Nephron progenitor cell (in vitro differentiated cells): Measurements from ENCODE around the gene AMOTL1.

Experiments used
- DNase-seq: peaks from one replicate; pipeline ENCODE4 v3.0.0; 2021
- H3K27ac Mint-ChIP-seq: 2 replicates; pipeline ENCODE4 v1.8.0; 2021; ENCODE audit warnings: mild to moderate bottlenecking, moderate library complexity, mixed read lengths
- H3K27me3 Mint-ChIP-seq: 2 replicates; pipeline ENCODE4 v1.8.0; 2021; ENCODE audit warnings: mild to moderate bottlenecking, low read depth, mixed read lengths; ENCODE audit not compliant: poor library complexity
- H3K36me3 Mint-ChIP-seq: 2 replicates; pipeline ENCODE4 v1.8.0; 2021; ENCODE audit warnings: low read depth, mixed read lengths
- H3K4me1 Mint-ChIP-seq: 2 replicates; pipeline ENCODE4 v1.8.0; 2021; ENCODE audit warnings: mixed read lengths
- H3K4me3 Mint-ChIP-seq: 2 replicates; pipeline ENCODE4 v1.8.0; 2021; ENCODE audit warnings: mild to moderate bottlenecking, moderate library complexity, mixed read lengths
- H3K9me3 Mint-ChIP-seq: 2 replicates; pipeline ENCODE4 v1.8.0; 2021; ENCODE audit warnings: mild to moderate bottlenecking, moderate library complexity, mixed read lengths
- TF ChIP-seq, protein P1 (sequence below): fragments of 200-600 bp; sonication (generic); IDR thresholded peaks from 2 replicates; pipeline ENCODE4 v1.5.0; 2021; ENCODE audit warnings: antibody characterized with exemption

AMOTL1 gene

DNA sequence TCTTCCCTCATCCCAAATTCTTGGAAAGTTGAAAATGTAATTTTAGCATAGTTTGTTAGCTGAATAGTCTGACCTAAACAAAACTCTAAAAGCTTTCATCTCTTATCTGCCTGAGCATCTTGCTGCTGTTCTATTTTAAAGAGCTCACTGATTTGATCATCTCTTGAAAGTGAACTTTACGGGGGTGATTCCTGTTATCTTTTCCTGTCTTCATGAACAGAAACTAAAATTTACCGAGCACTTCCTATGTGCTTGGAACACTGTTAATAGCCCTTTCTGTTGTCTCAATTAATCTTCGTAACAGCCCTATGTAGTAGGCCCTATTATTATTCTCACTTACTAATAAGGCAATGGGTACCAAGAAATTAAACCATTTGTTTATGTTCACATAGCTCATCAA lies 12.3 kb downstream of the AMOTL1 start:
- Mint-ChIP-seq H3K4me1 (peaks cover 22% of the 10 kb centered on the region), H3K4me3 (no peak overlapping the region)
- DNase-seq: no peak

DNA sequence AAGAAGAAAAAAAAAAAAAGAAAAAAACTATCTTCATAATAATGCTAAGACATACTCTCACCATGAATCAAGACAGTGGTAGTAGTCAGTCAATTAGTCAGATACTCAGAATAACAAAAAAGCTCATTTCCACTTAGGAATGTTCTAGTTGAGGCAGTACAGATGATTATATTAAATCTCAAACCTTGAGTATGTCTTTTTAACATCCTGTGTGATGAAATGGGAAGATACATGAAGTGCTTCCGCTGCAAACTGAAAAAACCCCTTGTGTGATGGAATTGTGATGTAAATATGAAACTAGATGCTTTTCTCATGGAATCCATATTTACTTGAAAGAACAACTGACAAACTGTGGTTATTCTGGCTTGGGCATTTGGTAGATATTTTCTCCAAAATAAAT lies 13.7 kb downstream of the AMOTL1 start:
- no peaks in the 10 kb centered on the region for H3K27me3 Mint-ChIP-seq
- TF ChIP-seq, protein P1, sequence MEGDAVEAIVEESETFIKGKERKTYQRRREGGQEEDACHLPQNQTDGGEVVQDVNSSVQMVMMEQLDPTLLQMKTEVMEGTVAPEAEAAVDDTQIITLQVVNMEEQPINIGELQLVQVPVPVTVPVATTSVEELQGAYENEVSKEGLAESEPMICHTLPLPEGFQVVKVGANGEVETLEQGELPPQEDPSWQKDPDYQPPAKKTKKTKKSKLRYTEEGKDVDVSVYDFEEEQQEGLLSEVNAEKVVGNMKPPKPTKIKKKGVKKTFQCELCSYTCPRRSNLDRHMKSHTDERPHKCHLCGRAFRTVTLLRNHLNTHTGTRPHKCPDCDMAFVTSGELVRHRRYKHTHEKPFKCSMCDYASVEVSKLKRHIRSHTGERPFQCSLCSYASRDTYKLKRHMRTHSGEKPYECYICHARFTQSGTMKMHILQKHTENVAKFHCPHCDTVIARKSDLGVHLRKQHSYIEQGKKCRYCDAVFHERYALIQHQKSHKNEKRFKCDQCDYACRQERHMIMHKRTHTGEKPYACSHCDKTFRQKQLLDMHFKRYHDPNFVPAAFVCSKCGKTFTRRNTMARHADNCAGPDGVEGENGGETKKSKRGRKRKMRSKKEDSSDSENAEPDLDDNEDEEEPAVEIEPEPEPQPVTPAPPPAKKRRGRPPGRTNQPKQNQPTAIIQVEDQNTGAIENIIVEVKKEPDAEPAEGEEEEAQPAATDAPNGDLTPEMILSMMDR: no peak
- no peak overlapping the region for H3K27ac Mint-ChIP-seq
- no peaks in the 10 kb centered on the region for H3K9me3 Mint-ChIP-seq
- H3K4me1 Mint-ChIP-seq: peaks cover 14% of the 10 kb centered on the region
- DNase-seq: no peak
- H3K36me3 Mint-ChIP-seq: peaks cover 10% of the 10 kb centered on the region
- H3K4me3 Mint-ChIP-seq: no peak overlapping the region

More for the DNA sequence above, 12.3 kb downstream of the AMOTL1 start:
- H3K9me3 Mint-ChIP-seq: no peaks in the 10 kb centered on the region
- H3K27me3 Mint-ChIP-seq: no peaks in the 10 kb centered on the region
- TF ChIP-seq, protein P1: no peak
- no peak overlapping the region for H3K27ac Mint-ChIP-seq
- H3K36me3 Mint-ChIP-seq: peaks cover 16% of the 10 kb centered on the region

DNA sequence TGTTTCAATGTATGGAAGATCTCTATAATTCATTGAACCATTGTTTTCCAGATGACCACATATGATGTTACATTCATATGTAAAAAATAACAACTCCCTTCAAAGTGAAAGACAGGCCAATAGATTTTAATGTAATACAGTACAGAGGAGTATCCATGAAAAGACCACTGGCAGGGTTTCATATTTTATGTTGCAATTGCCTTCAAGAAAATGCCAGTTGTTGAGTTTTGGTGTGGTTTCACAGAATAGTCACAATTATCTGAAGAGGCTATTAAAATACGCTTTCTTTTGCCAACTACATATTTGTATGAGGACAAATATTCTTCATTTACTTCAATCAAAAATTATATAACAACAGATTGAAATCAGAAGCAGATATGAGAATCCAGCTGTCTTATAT lies 14.3 kb downstream of the AMOTL1 start:
- no peak overlapping the region for H3K4me3 Mint-ChIP-seq
- no peaks in the 10 kb centered on the region for H3K9me3 Mint-ChIP-seq
- peaks cover 10% of the 10 kb centered on the region for H3K4me1 Mint-ChIP-seq
- H3K27me3 Mint-ChIP-seq: no peaks in the 10 kb centered on the region
- H3K27ac Mint-ChIP-seq: no peak overlapping the region
- TF ChIP-seq, protein P1: no peak
- DNase-seq: no peak
- peaks cover 15% of the 10 kb centered on the region for H3K36me3 Mint-ChIP-seq

DNA sequence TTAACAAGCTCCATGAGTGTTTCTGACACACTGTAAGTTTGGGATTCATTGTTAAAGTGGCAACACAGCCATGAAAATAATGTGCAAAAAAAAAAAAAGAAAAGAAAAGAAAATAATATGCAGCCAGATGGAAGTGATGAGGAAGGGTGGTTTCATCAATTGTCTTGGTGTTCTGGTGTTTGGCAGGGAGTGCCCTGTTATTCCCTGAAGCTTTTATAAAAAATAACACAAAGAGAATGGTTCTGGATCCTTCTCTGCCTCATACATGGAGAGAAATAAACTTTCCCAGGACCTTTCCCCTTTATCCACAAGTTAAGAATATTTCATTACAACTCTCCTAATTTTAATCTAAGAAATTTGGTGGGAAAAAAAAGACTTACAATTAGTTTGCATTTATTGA lies 16.7 kb downstream of the AMOTL1 start:
- TF ChIP-seq, protein P1: no peak
- no peak for DNase-seq
- H3K27me3 Mint-ChIP-seq: no peaks in the 10 kb centered on the region
- H3K4me3 Mint-ChIP-seq: no peak overlapping the region
- peak overlapping the region; percentile 75 for H3K27ac Mint-ChIP-seq
- peaks cover 22% of the 10 kb centered on the region for H3K36me3 Mint-ChIP-seq
- peaks cover 23% of the 10 kb centered on the region for H3K4me1 Mint-ChIP-seq
- H3K9me3 Mint-ChIP-seq: no peaks in the 10 kb centered on the region

DNA sequence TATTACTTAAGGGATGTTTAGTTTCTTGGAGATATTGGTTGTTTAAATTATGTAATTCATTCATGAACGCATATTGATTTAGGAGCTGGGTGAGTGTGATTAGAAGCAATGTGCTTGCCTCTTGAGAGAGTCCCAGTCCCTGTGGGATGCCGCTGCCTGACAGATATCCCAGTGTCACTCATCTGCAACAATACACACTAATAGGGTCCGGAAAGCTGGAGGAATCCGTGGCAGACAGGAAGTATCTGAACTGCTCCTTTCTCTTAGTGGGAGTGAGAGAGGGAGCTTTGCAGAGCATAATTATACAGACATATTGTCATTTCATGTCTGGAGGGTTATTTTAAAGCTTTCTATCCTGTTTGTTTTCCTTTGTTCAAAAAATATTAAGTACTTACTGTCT lies 17.4 kb downstream of the AMOTL1 start:
- no peaks in the 10 kb centered on the region for H3K27me3 Mint-ChIP-seq
- H3K4me3 Mint-ChIP-seq: no peak overlapping the region
- DNase-seq: no peak
- H3K9me3 Mint-ChIP-seq: no peaks in the 10 kb centered on the region
- H3K4me1 Mint-ChIP-seq: peaks cover 29% of the 10 kb centered on the region
- TF ChIP-seq, protein P1: no peak
- peak overlapping the region; percentile 75 for H3K27ac Mint-ChIP-seq
- peaks cover 22% of the 10 kb centered on the region for H3K36me3 Mint-ChIP-seq

DNA sequence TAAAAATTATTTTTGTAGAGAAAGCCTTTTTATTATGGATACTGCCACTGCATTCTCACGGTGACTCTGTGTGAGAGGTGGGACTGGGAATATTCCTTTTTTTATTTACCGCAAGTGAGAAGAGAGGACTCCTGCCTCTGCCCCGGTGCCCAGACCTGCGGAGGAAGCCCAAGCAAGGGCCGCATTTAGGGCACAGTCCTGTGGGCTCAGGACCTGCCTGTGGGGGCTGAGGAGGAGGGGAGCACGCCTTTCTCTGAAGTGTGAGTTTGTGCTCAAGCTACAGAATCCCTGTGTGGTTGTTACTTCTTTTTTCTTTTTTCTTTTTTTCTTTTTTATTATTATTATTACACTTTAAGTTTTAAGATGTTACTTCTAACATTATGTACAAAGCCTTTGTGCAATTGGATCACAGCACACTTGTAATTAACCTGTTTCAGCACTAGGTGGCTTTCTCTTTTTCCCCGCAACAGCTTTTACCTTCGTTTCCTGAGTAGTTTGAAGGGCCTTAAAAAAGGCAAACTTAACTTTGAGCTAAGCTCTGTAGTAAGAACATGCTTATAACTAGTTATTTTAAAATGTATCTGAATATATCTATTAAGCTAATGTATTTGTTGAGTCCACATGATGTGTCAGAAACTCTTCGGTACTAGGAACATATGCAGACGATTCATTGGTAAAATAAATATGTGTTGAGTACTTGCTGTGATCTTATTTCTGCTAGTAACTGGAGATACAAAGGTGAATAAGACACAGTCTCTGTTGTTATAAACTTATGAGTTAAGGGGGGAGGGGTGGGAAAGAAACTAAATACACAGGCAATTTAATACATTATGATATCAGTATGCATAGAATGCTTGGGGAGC lies 18.3 kb downstream of the AMOTL1 start:
- Mint-ChIP-seq H3K27me3 (no peaks in the 10 kb centered on the region), H3K36me3 (peaks cover 22% of the 10 kb centered on the region), H3K4me1 (peaks cover 34% of the 10 kb centered on the region), H3K27ac (no peak overlapping the region), H3K9me3 (no peaks in the 10 kb centered on the region), H3K4me3 (no peak overlapping the region)
- TF ChIP-seq, protein P1: peak; percentile 56
- no peak for DNase-seq
